KOPT-K1 (cell line): Measurements from ENCODE around the gene TGFB3.

Source experiments
- H3K27ac ChIP-seq: fragments of 200-600 bp; sonication (generic); 2 replicates; pipeline ENCODE4 v1.5.1; 2016; ENCODE audit warnings: antibody characterized with exemption, mild to moderate bottlenecking, low read depth, low read length; ENCODE audit not compliant: poor library complexity, severe bottlenecking
- H3K36me3 ChIP-seq: fragments of 200-600 bp; sonication (generic); 2 replicates; pipeline ENCODE4 v1.5.1; 2017; ENCODE audit warnings: antibody characterized with exemption, mild to moderate bottlenecking, low read length, moderate library complexity; ENCODE audit not compliant: insufficient read depth
- H3K9me3 ChIP-seq: fragments of 200-600 bp; sonication (generic); 2 replicates; pipeline ENCODE4 v1.5.1; 2017; ENCODE audit warnings: antibody characterized with exemption, low read length, mild to moderate bottlenecking; ENCODE audit not compliant: insufficient read depth, poor library complexity, severe bottlenecking

TGFB3 gene

DNA sequence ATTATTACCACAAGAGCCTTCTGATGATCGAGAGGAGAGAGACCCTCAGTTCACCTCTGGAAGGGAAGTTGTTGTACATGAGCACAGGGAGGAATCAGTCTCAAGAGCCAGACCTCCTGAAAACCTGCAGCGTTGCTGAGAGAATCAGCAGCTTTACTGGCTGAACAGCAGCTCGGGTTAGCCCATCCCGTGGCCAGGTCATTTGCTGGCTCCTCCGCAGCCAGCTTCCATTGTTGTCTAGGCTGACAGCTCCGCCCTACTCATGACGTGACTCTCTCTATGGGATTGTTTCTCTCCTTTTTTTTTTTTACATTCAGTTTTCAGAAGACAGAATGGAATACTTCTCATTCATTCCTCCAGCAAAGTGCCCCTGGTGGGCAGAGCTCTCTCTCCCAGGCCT lies 69.9 kb downstream of the TGFB3 start:
- Histone ChIP-seq H3K9me3 (no peaks in the 10 kb centered on the region), H3K36me3 (peaks cover 5% of the 10 kb centered on the region; the same call in 1 of the 2 replicates), H3K27ac (no peak overlapping the region)

GRCh38 chr14:75910048-75910447 lies 71.7 kb downstream of the TGFB3 start:
- H3K36me3 ChIP-seq: peaks cover 5% of the 10 kb centered on the region; the same call in 1 of the 2 replicates
- H3K27ac ChIP-seq: no peak overlapping the region
- H3K9me3 ChIP-seq: no peaks in the 10 kb centered on the region

DNA sequence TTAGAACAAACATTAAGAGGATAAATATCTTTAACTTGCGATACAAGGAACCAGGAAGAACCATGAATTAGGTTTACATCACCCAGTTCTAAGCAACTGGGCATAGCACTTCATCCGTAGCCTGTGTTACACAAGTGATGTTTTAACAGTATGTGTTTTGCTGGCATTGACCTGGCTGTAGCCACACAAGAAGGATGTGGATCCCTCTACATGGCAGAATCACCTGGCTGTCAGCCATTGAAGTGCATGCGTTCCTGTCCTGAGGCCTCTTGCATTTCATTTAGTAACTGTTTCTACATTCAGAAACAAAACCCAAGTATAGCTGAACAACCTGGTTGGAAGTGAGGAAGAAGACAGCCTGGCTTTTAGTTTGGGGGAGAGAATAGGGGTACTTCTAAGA lies 72.2 kb downstream of the TGFB3 start:
- H3K27ac ChIP-seq: no peak overlapping the region
- H3K36me3 ChIP-seq: peaks cover 5% of the 10 kb centered on the region; the same call in 1 of the 2 replicates
- no peaks in the 10 kb centered on the region for H3K9me3 ChIP-seq
